DND-41 (cell line): ENCODE data around the gene IGSF21.

ENCODE experiments used
- ATAC-seq: fragments of 200-7000 bp; cut with Tn5 transposase; 3 replicates; pipeline ENCODE4 v1.9.1; 2021; ENCODE audit warnings: low read depth; ENCODE audit not compliant: insufficient read depth
- DNase-seq: peaks from one replicate; pipeline ENCODE4 v3.0.0-alpha.2; 2020
- H2AFZ ChIP-seq: 2 replicates; pipeline ENCODE4 v1.6.0; 2012; ENCODE audit warnings: low read depth, low read length
- H3K27ac ChIP-seq: 2 replicates; pipeline ENCODE4 v1.5.1; 2012; ENCODE audit warnings: low read length, inconsistent platforms
- H3K27me3 ChIP-seq: fragments of 200-600 bp; sonication (generic); 2 replicates; pipeline ENCODE4 v1.6.0; 2012; ENCODE audit warnings: low read length, mild to moderate bottlenecking, inconsistent platforms; ENCODE audit not compliant: insufficient read depth, poor library complexity
- H3K36me3 ChIP-seq: 2 replicates; pipeline ENCODE4 v1.5.1; 2012; ENCODE audit warnings: low read length, inconsistent platforms; ENCODE audit not compliant: insufficient read depth
- H3K4me1 ChIP-seq: 2 replicates; pipeline ENCODE4 v1.5.1; 2012; ENCODE audit warnings: mild to moderate bottlenecking, low read length; ENCODE audit not compliant: insufficient read depth
- H3K4me2 ChIP-seq: 2 replicates; pipeline ENCODE4 v1.6.0; 2012; ENCODE audit warnings: mild to moderate bottlenecking, moderate library complexity, low read length, inconsistent platforms; ENCODE audit not compliant: insufficient read depth
- H3K4me3 ChIP-seq, 2 experiments: fragments of 200-600 bp in 1 of 2; shearing (Covaris generic) in 1 of 2; 2 replicates each; pipeline ENCODE4 v1.5.1; 2012 to 2016; ENCODE audit warnings: inconsistent platforms in 2 of 2, low read length in 2 of 2, mild to moderate bottlenecking in 2 of 2, low read depth in 1 of 2, moderate library complexity in 1 of 2
- H3K79me2 ChIP-seq: 2 replicates; pipeline ENCODE4 v1.6.0; 2012; ENCODE audit warnings: low read length, inconsistent platforms; ENCODE audit not compliant: insufficient read depth
- H3K9ac ChIP-seq: 2 replicates; pipeline ENCODE4 v1.6.0; 2012; ENCODE audit warnings: low read depth, mild to moderate bottlenecking, inconsistent platforms, low read length, moderate library complexity
- H3K9me3 ChIP-seq: 2 replicates; pipeline ENCODE4 v1.5.1; 2012; ENCODE audit warnings: low read length, moderate library complexity, mild to moderate bottlenecking, inconsistent platforms; ENCODE audit not compliant: insufficient read depth, severe bottlenecking
- H4K20me1 ChIP-seq: 2 replicates; pipeline ENCODE4 v1.6.0; 2012; ENCODE audit warnings: low read length; ENCODE audit not compliant: insufficient read depth
- CTCF ChIP-seq: IDR thresholded peaks from 2 replicates; pipeline ENCODE4 v1.5.1; 2012; ENCODE audit warnings: borderline replicate concordance, low read length, moderate library complexity, mild to moderate bottlenecking; ENCODE audit not compliant: poor library complexity, severe bottlenecking; ENCODE audit errors: extremely low read depth
- EZH2 ChIP-seq: IDR thresholded peaks from 3 replicates; pipeline ENCODE4 v1.6.1; 2012; ENCODE audit warnings: borderline replicate concordance, low read depth, mild to moderate bottlenecking, moderate library complexity, low read length, inconsistent platforms; ENCODE audit not compliant: severe bottlenecking

The IGSF21 gene

GRCh38 chr1:18326211-18326897 is 218.8 kb downstream of the IGSF21 start:
- ATAC-seq: no peak
- H3K9ac ChIP-seq: no peak overlapping the region
- H3K36me3 ChIP-seq: no peaks in the 10 kb centered on the region
- H2AFZ ChIP-seq: no peak overlapping the region
- no peaks in the 10 kb centered on the region for H3K9me3 ChIP-seq
- H4K20me1 ChIP-seq: no peaks in the 10 kb centered on the region
- no peaks in the 10 kb centered on the region for H3K4me1 ChIP-seq
- DNase-seq: no peak
- H3K79me2 ChIP-seq: no peaks in the 10 kb centered on the region
- TF ChIP-seq EZH2 (no peak), CTCF (no peak)
- no peak overlapping the region for H3K4me2 ChIP-seq
- H3K27ac ChIP-seq: no peak overlapping the region
- no peaks in the 10 kb centered on the region for H3K27me3 ChIP-seq
- H3K4me3 ChIP-seq: no peak overlapping the region

GRCh38 chr1:18327650-18328049 is 220.1 kb downstream of the IGSF21 start:
- no peak overlapping the region for H3K27ac ChIP-seq
- H3K36me3 ChIP-seq: no peaks in the 10 kb centered on the region
- H3K4me1 ChIP-seq: no peaks in the 10 kb centered on the region
- no peak overlapping the region for H3K9ac ChIP-seq
- H4K20me1 ChIP-seq: no peaks in the 10 kb centered on the region
- no peak for DNase-seq
- no peaks in the 10 kb centered on the region for H3K9me3 ChIP-seq
- no peak for ATAC-seq
- no peaks in the 10 kb centered on the region for H3K79me2 ChIP-seq
- H3K4me3 ChIP-seq: no peak overlapping the region
- no peak overlapping the region for H3K4me2 ChIP-seq
- H2AFZ ChIP-seq: no peak overlapping the region
- TF ChIP-seq CTCF: no peak
- TF ChIP-seq EZH2: no peak
- H3K27me3 ChIP-seq: no peaks in the 10 kb centered on the region

GRCh38 chr1:18328803-18329202 is 221.2 kb downstream of the IGSF21 start:
- no peak for TF ChIP-seq CTCF
- TF ChIP-seq EZH2: no peak
- H3K4me1 ChIP-seq: no peaks in the 10 kb centered on the region

More at GRCh38 chr1:18328803-18329202, 221.2 kb downstream of the IGSF21 start:
- no peak overlapping the region for H2AFZ ChIP-seq
- H3K36me3 ChIP-seq: no peaks in the 10 kb centered on the region
- no peaks in the 10 kb centered on the region for H3K9me3 ChIP-seq
- no peak for DNase-seq
- H3K4me3 ChIP-seq: no peak overlapping the region
- H4K20me1 ChIP-seq: no peaks in the 10 kb centered on the region
- no peak overlapping the region for H3K27ac ChIP-seq
- no peak overlapping the region for H3K9ac ChIP-seq
- no peaks in the 10 kb centered on the region for H3K79me2 ChIP-seq
- H3K27me3 ChIP-seq: no peaks in the 10 kb centered on the region
- no peak overlapping the region for H3K4me2 ChIP-seq
- ATAC-seq: no peak
